Neutrophil (primary cell): ENCODE results near the gene TNFRSF6B.

Experiments used
- H3K27ac ChIP-seq: fragments of 200-600 bp; sonication (generic); 2 replicates; pipeline ENCODE4 v1.5.1; 2016; ENCODE audit warnings: mild to moderate bottlenecking, moderate library complexity
- H3K27me3 ChIP-seq: fragments of 200-600 bp; sonication (generic); 2 replicates; pipeline ENCODE4 v1.6.0; 2016; ENCODE audit warnings: mild to moderate bottlenecking
- H3K36me3 ChIP-seq: fragments of 200-600 bp; sonication (generic); 2 replicates; pipeline ENCODE4 v1.5.1; 2017
- H3K4me1 ChIP-seq, 2 experiments: fragments of 200-600 bp in 1 of 2; sonication (generic) in 1 of 2; 1 replicate in 1 of 2; 2 replicates in 1 of 2; pipeline versions ENCODE4 v1.5.1 to v1.6.1; 2013 to 2016; ENCODE audit warnings: low read depth in 1 of 2, low read length in 1 of 2, mild to moderate bottlenecking in 1 of 2, moderate library complexity in 1 of 2; ENCODE audit not compliant: control insufficient read depth in 1 of 2, insufficient read depth in 1 of 2
- H3K4me3 ChIP-seq, 2 experiments: fragments of 200-600 bp in 1 of 2; sonication (generic) in 1 of 2; 1 replicate in 1 of 2; 2 replicates in 1 of 2; pipeline ENCODE4 v1.5.1; 2013 to 2016; ENCODE audit warnings: low read depth in 1 of 2, low read length in 1 of 2, mild to moderate bottlenecking in 1 of 2, moderate library complexity in 1 of 2
- H3K9me3 ChIP-seq: fragments of 200-600 bp; sonication (generic); 2 replicates; pipeline ENCODE4 v1.5.1; 2016
- CTCF ChIP-seq: fragments of 200-600 bp; sonication (generic); IDR thresholded peaks from 2 replicates; pipeline ENCODE4 v1.5.1; 2016; ENCODE audit warnings: antibody characterized with exemption

The TNFRSF6B gene

GRCh38 chr20:63672666-63673065 lies 23.8 kb upstream of the TNFRSF6B start:
- Histone ChIP-seq H3K36me3 (peaks cover 27% of the 10 kb centered on the region), H3K27ac (no peak overlapping the region), H3K27me3 (no peaks in the 10 kb centered on the region), H3K9me3 (no peaks in the 10 kb centered on the region), H3K4me3 (no peak overlapping the region), H3K4me1 (no peaks in the 10 kb centered on the region)
- no peak for TF ChIP-seq CTCF

DNA sequence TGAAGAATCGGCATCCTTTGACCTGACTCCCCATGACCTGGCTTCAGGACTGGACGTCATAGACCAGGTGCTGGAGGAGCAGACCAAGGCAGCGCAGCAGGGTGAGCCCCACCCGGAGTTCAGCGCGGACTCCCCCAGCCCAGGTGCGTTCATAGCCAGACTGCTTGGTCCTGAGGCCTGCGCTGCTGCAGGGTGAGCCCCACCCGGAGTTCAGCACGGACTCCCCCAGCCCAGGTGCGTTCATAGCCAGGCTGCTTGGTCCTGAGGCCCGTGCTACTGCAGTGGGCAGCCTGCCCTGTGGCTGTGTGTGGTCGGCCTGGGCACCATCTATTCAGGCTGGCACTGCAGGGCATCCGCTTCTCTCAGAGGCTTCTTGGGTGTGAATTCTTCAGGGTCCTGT lies 22.5 kb upstream of the TNFRSF6B start:
- no peaks in the 10 kb centered on the region for H3K9me3 ChIP-seq
- H3K27ac ChIP-seq, result no peak overlapping the region
- H3K4me1 ChIP-seq, result no peaks in the 10 kb centered on the region
- TF ChIP-seq CTCF, result no peak
- no peaks in the 10 kb centered on the region for H3K27me3 ChIP-seq
- no peak overlapping the region for H3K4me3 ChIP-seq
- H3K36me3 ChIP-seq, result peaks cover 24% of the 10 kb centered on the region

DNA sequence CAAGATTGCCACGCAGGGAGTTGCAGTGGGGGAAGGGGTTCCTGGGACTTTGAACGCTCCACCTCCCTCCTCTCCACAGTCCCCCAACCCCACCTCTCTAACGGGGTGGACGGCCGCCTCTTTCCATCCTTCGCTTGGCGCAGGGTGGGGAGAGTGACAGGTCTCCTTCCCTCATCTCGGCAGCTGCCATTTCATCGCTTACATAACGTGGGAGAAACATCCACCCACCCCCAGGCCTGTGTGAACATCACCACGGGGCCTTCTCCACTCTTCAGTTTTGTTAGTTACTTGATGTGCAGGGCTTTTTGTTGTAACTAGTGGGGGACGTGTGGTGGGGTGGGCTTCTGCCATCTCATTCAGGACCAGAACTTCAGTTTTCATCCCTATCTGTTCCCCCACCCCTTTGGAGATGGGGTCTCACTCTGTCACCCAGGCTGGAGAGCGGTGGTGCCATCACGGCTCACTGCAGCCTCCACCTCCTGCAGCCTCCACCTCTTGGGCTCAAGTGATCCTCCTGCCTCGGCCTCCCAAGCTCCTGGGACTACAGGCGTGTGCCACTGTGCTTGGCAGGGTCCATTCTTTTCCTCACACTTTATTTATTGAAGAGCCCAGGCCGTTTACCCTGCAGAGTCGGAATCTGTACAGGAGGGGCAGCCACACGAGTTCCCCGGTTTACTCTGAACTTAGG lies 20.6 kb upstream of the TNFRSF6B start:
- H3K27ac ChIP-seq, result no peak overlapping the region
- H3K4me3 ChIP-seq, result no peak overlapping the region
- peaks cover 25% of the 10 kb centered on the region for H3K36me3 ChIP-seq
- no peaks in the 10 kb centered on the region for H3K4me1 ChIP-seq
- TF ChIP-seq CTCF, result no peak
- no peaks in the 10 kb centered on the region for H3K9me3 ChIP-seq
- no peaks in the 10 kb centered on the region for H3K27me3 ChIP-seq

- TF ChIP-seq CTCF, result no peak
- no peak overlapping the region for H3K4me3 ChIP-seq
- H3K36me3 ChIP-seq, result peaks cover 25% of the 10 kb centered on the region
- no peaks in the 10 kb centered on the region for H3K27me3 ChIP-seq
- no peaks in the 10 kb centered on the region for H3K9me3 ChIP-seq
- H3K4me1 ChIP-seq, result no peaks in the 10 kb centered on the region
- H3K27ac ChIP-seq, result no peak overlapping the region
Observed at GRCh38 chr20:63678071-63678470, 18.4 kb upstream of the TNFRSF6B start.

DNA sequence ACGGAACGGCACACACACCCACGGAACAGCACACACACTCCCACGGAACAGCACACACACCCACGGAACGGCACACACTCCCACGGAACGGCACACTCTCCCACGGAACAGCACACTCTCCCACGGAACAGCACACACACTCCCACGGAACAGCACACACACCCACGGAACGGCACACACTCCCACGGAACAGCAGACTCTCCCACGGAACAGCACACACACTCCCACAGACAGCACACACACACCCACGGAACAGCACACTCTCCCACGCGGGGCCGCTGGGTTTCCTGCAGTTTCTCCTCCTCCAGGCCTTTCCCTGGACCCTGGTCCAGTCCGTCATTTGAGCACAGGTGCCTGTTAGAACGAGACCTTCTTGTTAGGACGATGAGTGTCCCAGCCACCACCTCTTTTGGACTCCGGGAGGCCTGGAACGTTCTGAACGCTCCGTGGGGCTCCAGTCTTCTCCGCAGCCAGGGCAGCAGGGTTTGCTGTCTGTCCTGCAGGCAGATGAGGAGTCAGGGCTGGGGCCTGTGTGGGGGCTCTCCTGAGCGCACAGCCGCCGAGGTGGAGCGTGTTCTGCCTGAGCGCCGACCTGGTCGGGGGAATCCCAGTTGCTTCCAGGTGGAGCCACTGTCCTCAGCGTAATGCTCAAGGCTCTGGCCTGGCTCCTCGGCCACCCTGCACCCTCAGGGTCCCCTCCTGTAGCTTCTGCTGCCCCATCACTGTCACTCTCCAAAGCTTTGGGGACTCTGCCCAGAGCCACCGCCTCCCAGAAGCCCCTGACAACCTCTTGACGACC lies 17.6 kb upstream of the TNFRSF6B start:
- peaks cover 23% of the 10 kb centered on the region for H3K36me3 ChIP-seq
- no peak overlapping the region for H3K4me3 ChIP-seq

More for the DNA sequence above, 17.6 kb upstream of the TNFRSF6B start:
- TF ChIP-seq CTCF, result no peak
- no peaks in the 10 kb centered on the region for H3K27me3 ChIP-seq
- no peaks in the 10 kb centered on the region for H3K9me3 ChIP-seq
- H3K27ac ChIP-seq, result no peak overlapping the region
- H3K4me1 ChIP-seq, result no peaks in the 10 kb centered on the region
